Measurements from ENCODE around the gene AQP4. TPM values are rescaled to one million over a fixed set of nuclear protein-coding genes. Genes with fewer than 3 reads are reported as not detected.

AQP4 gene
- total RNA-seq, 2 donors from 2014 or later, result 0.16 to 0.35 TPM

- Histone ChIP-seq H3K4me1 (no peaks in the 10 kb centered on the region), H3K27me3 (no peaks in the 10 kb centered on the region), H3K9me3 (no peaks in the 10 kb centered on the region), H3K9ac (ENCODE audit: low read depth in 2 of 2, low read length in 2 of 2) (no peak overlapping the region), H3K36me3 (no peaks in the 10 kb centered on the region), H3K27ac (no peak overlapping the region), H3K4me3 (no peak overlapping the region)
- no peak for TF ChIP-seq CTCF (IDR thresholded peaks at IDR 0.05)
- no peak for DNase-seq
- intact Hi-C loops (cut with DNase I), result no loop called here
Observed at GRCh38 chr18:26843760-26844159, 21.7 kb downstream of the AQP4 start.

- Histone ChIP-seq H3K9ac (ENCODE audit: low read depth in 2 of 2, low read length in 2 of 2) (no peak overlapping the region), H3K4me1 (no peaks in the 10 kb centered on the region), H3K27ac (no peak overlapping the region), H3K4me3 (no peak overlapping the region), H3K9me3 (no peaks in the 10 kb centered on the region), H3K36me3 (no peaks in the 10 kb centered on the region), H3K27me3 (no peaks in the 10 kb centered on the region)
- no peak for DNase-seq
- intact Hi-C loops (cut with DNase I), result no loop called here
- TF ChIP-seq CTCF (IDR thresholded peaks at IDR 0.05), result no peak
Observed at GRCh38 chr18:26840965-26841364, 24.5 kb downstream of the AQP4 start.

GRCh38 chr18:26839609-26840008 lies 25.9 kb downstream of the AQP4 start:
- no peak for DNase-seq
- Histone ChIP-seq H3K4me3 (no peak overlapping the region), H3K27me3 (no peaks in the 10 kb centered on the region), H3K36me3 (no peaks in the 10 kb centered on the region), H3K27ac (no peak overlapping the region), H3K9ac (ENCODE audit: low read depth in 2 of 2, low read length in 2 of 2) (no peak overlapping the region), H3K4me1 (no peaks in the 10 kb centered on the region), H3K9me3 (no peaks in the 10 kb centered on the region)
- TF ChIP-seq CTCF (IDR thresholded peaks at IDR 0.05), result no peak
- intact Hi-C loops (cut with DNase I), result no loop called here

GRCh38 chr18:26832302-26832701 lies 33.2 kb downstream of the AQP4 start:
- Histone ChIP-seq H3K9ac (ENCODE audit: low read depth in 2 of 2, low read length in 2 of 2) (no peak overlapping the region), H3K9me3 (no peaks in the 10 kb centered on the region), H3K27ac (no peak overlapping the region), H3K4me3 (no peak overlapping the region), H3K36me3 (no peaks in the 10 kb centered on the region), H3K27me3 (no peaks in the 10 kb centered on the region), H3K4me1 (no peaks in the 10 kb centered on the region)
- no peak for TF ChIP-seq CTCF (IDR thresholded peaks at IDR 0.05)
- intact Hi-C loops (cut with DNase I), result no loop called here
- DNase-seq, result no peak

- no peaks in the 10 kb centered on the region for H3K36me3 ChIP-seq
- H3K27me3 ChIP-seq, result no peaks in the 10 kb centered on the region
- no peak for TF ChIP-seq CTCF (IDR thresholded peaks at IDR 0.05)
- intact Hi-C loops (cut with DNase I), result no loop called here
- H3K27ac ChIP-seq, result no peak overlapping the region
- H3K9me3 ChIP-seq, result no peaks in the 10 kb centered on the region
- no peak overlapping the region for H3K4me3 ChIP-seq
- no peaks in the 10 kb centered on the region for H3K4me1 ChIP-seq
- H3K9ac ChIP-seq (ENCODE audit: low read depth in 2 of 2, low read length in 2 of 2), result no peak overlapping the region
- no peak for DNase-seq
Observed at GRCh38 chr18:26827581-26827980, 37.9 kb downstream of the AQP4 start.

Measured in colonic mucosa (tissue), 4 donors.